Measurements from ENCODE around the gene GXYLT2. TPM values are rescaled to one million over a fixed set of nuclear protein-coding genes. Genes with fewer than 3 reads are reported as not detected.

The GXYLT2 gene
- total and polyA plus RNA-seq, 2 of the 13 experiments (the other 11 are each of a cell fraction or from before 2014, with no cell fraction given) = 4.3 to 6.9 TPM

DNA sequence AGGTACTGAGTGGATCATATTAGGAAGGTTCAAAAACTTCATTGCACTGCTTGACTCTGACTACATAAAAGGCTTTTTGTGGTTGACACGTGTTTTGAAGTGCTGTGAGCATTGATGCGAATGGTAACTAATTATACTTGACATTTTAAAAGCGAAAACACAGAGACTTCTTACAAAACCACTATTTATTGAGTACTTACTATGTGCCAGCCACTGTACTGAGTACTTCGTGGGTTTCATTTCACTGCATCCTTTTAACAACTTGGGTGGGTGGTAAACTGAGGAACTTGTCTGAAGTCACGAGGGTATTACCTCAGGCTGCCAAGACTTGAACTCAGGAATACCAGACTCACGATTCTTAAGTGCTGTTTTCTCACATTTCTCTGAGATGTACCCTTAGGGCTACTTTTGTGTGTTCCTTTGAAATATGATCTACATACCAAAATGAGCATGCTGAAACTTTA, 63.4 kb downstream of the GXYLT2 start:
- intact Hi-C loops (cut with micrococcal nuclease; ENCODE audit: unreplicated experiment) (loop anchor here (5.0 kb wide), 1 partner anchor 46 kb away; the partner anchor contains the start of gene PPP4R2), in situ Hi-C loops (cut with HindIII; ENCODE audit: extremely low pct_ligation_motif_present, low pct_unique_long_range_greater_than_20kb) (no loop called here)
- Histone ChIP-seq H4K20me1 (ENCODE audit: insufficient read depth, low read length) (no peaks in the 10 kb centered on the region), H3K27me3 (ENCODE audit: control insufficient read depth in 1 of 2, insufficient read depth in 2 of 2, low read length in 2 of 2) (no peaks in the 10 kb centered on the region), H3K9ac (ENCODE audit: insufficient read depth, low read depth, low read length) (no peak overlapping the region), H3K4me3 (replicated peaks in 1 of 3; ENCODE audit: insufficient read depth in 1 of 3, low read depth in 2 of 3, low read length in 3 of 3) (no peak overlapping the region), H2AFZ (ENCODE audit: low read length) (no peak overlapping the region), H3K9me3 (ENCODE audit: low read length) (no peaks in the 10 kb centered on the region), H3K4me1 (ENCODE audit: insufficient read depth, low read length) (peaks cover 88% of the 10 kb centered on the region), H3K4me2 (ENCODE audit: low read depth, low read length) (no peak overlapping the region), H3K79me2 (ENCODE audit: insufficient read depth, low read length) (no peaks in the 10 kb centered on the region), H3K27ac (ENCODE audit: extremely low read length, insufficient read depth, low read length) (peak overlapping the region; percentile 82), H3K36me3 (replicated peaks in 1 of 2; ENCODE audit: control insufficient read depth in 1 of 2, insufficient read depth in 2 of 2, low read length in 2 of 2) (no peaks in the 10 kb centered on the region)
- TF ChIP-seq ZNF350 (CRISPR knock-in tag; IDR thresholded peaks at IDR 0.05; ENCODE audit: borderline replicate concordance, low read depth) (no peak), GTF3A (CRISPR knock-in tag; conservative IDR thresholded peaks at IDR 0.05) (no peak), TEAD2 (CRISPR knock-in tag; IDR thresholded peaks at IDR 0.05) (no peak), ZNF329 (CRISPR knock-in tag; IDR thresholded peaks at IDR 0.05; ENCODE audit: low read depth) (no peak), NFATC3 (CRISPR knock-in tag; IDR thresholded peaks at IDR 0.05) (no peak), NBN (conservative IDR thresholded peaks at IDR 0.05) (no peak), ISX (CRISPR knock-in tag; conservative IDR thresholded peaks at IDR 0.05) (no peak), NR2F1 (CRISPR knock-in tag; IDR thresholded peaks at IDR 0.05) (no peak), ZNF644 (CRISPR knock-in tag; IDR thresholded peaks at IDR 0.05; ENCODE audit: low read depth) (no peak), SP1 (IDR thresholded peaks at IDR 0.05) (no peak), SP1 (CRISPR knock-in tag; IDR thresholded peaks at IDR 0.05) (no peak), ZFP1 (CRISPR knock-in tag; IDR thresholded peaks at IDR 0.05) (no peak), U2AF1 (optimal IDR thresholded peaks at IDR 0.05; ENCODE audit: low read depth, low read length) (no peak), GZF1 (CRISPR knock-in tag; IDR thresholded peaks at IDR 0.05) (no peak), ZMYM4 (CRISPR knock-in tag; IDR thresholded peaks at IDR 0.05) (no peak)
- TF ChIP-seq, protein P1, sequence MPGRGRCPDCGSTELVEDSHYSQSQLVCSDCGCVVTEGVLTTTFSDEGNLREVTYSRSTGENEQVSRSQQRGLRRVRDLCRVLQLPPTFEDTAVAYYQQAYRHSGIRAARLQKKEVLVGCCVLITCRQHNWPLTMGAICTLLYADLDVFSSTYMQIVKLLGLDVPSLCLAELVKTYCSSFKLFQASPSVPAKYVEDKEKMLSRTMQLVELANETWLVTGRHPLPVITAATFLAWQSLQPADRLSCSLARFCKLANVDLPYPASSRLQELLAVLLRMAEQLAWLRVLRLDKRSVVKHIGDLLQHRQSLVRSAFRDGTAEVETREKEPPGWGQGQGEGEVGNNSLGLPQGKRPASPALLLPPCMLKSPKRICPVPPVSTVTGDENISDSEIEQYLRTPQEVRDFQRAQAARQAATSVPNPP (CRISPR knock-in tag; IDR thresholded peaks at IDR 0.05) = no peak
- TF ChIP-seq, protein P2, sequence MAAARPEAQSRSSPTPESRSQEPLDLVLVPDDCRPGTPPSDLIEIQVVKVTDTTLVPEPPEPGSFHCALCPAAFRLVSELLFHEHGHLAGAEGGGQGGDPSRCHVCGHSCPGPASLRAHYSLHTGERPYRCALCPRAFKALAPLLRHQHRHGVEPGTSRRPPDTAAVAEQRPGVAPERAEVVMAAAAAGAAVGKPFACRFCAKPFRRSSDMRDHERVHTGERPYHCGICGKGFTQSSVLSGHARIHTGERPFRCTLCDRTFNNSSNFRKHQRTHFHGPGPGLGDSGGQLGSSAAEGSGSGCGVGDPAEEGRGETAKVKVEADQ (CRISPR knock-in tag; IDR thresholded peaks at IDR 0.05; ENCODE audit: borderline replicate concordance) = no peak
- TF ChIP-seq, protein P3, sequence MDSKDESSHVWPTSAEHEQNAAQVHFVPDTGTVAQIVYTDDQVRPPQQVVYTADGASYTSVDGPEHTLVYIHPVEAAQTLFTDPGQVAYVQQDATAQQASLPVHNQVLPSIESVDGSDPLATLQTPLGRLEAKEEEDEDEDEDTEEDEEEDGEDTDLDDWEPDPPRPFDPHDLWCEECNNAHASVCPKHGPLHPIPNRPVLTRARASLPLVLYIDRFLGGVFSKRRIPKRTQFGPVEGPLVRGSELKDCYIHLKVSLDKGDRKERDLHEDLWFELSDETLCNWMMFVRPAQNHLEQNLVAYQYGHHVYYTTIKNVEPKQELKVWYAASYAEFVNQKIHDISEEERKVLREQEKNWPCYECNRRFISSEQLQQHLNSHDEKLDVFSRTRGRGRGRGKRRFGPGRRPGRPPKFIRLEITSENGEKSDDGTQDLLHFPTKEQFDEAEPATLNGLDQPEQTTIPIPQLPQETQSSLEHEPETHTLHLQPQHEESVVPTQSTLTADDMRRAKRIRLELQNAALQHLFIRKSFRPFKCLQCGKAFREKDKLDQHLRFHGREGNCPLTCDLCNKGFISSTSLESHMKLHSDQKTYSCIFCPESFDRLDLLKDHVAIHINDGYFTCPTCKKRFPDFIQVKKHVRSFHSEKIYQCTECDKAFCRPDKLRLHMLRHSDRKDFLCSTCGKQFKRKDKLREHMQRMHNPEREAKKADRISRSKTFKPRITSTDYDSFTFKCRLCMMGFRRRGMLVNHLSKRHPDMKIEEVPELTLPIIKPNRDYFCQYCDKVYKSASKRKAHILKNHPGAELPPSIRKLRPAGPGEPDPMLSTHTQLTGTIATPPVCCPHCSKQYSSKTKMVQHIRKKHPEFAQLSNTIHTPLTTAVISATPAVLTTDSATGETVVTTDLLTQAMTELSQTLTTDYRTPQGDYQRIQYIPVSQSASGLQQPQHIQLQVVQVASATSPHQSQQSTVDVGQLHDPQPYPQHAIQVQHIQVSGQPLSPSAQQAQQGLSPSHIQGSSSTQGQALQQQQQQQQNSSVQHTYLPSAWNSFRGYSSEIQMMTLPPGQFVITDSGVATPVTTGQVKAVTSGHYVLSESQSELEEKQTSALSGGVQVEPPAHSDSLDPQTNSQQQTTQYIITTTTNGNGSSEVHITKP (CRISPR knock-in tag; IDR thresholded peaks at IDR 0.05; ENCODE audit: low read depth) = no peak
- ATAC-seq (no peak), DNase-seq (ENCODE audit: low spot score) (no peak), FAIRE-seq (no peak)
- WGBS (ENCODE audit: low lambda C conversion rate) = 79% methylated on average over 6 of the region's 6 CpGs
- ChIA-PET CTCF (ENCODE audit: low intra/inter-chr PET ratio, low total read pairs) (no interaction called here), POLR2A (no interaction called here)
- no TSS peak for BruUV-seq (replicated peaks)

All from HepG2 (cell line).